H1 (cell line): ENCODE measurements around the gene ELOVL2. TPM values are rescaled to one million over a fixed set of nuclear protein-coding genes. Genes with fewer than 3 reads are reported as not detected.

Experiments used
- CTCF ChIA-PET: fragments of 300-600 bp; sonication (Branson Sonifier 250); formaldehyde crosslinking; loops from one replicate; lab custom pipeline; 2021; ENCODE audit not compliant: partially characterized antibody; lab: Charles Lee
- POLR2A ChIA-PET: fragments of 300-600 bp; sonication (Branson Sonifier 250); formaldehyde crosslinking; loops from one replicate; lab custom pipeline; 2021; ENCODE audit warnings: inconsistent platforms; ENCODE audit not compliant: partially characterized antibody; lab: Charles Lee
- DNase-seq, 2 experiments: peaks; one replicate each; pipeline versions ENCODE4 v3.0.0 to v3.0.0-alpha.2; 2010 to 2022; ENCODE audit warnings: low spot score in 2 of 2, low read depth in 1 of 2, mixed read lengths in 1 of 2
- FAIRE-seq: peaks from 2 replicates; lab custom pipeline; 2011; peaks lifted over from hg19 to GRCh38; lab: Jason Lieb, UNC
- H2AFZ ChIP-seq: 2 replicates; pipeline ENCODE4 v1.8.1; 2012; ENCODE audit warnings: low read length, inconsistent platforms
- H2AK5ac ChIP-seq: 2 replicates; pipeline ENCODE4 v1.6.1; 2013; ENCODE audit warnings: low read depth, low read length
- H2BK120ac ChIP-seq: replicated peaks from 2 replicates; pipeline ENCODE3; 2013; ENCODE audit warnings: low read depth, low read length, inconsistent platforms
- H2BK12ac ChIP-seq: 2 replicates; pipeline ENCODE4 v1.6.1; 2013; ENCODE audit warnings: low read depth, low read length
- H2BK15ac ChIP-seq: 2 replicates; pipeline ENCODE4 v1.6.1; 2013; ENCODE audit warnings: low read length
- H2BK20ac ChIP-seq: 2 replicates; pipeline ENCODE4 v1.6.1; 2013; ENCODE audit warnings: low read length
- H2BK5ac ChIP-seq: 2 replicates; pipeline ENCODE4 v1.6.1; 2013; ENCODE audit warnings: low read depth, low read length
- H3K14ac ChIP-seq: 2 replicates; pipeline ENCODE4 v1.6.1; 2013; ENCODE audit warnings: inconsistent platforms; ENCODE audit not compliant: insufficient read length
- H3K18ac ChIP-seq: 2 replicates; pipeline ENCODE4 v1.6.1; 2013; ENCODE audit warnings: low read length; ENCODE audit errors: extremely low read depth
- H3K23ac ChIP-seq: 2 replicates; pipeline ENCODE4 v1.6.1; 2013; ENCODE audit warnings: inconsistent platforms; ENCODE audit not compliant: insufficient read length
- H3K23me2 ChIP-seq: 2 replicates; pipeline ENCODE4 v1.6.1; 2013; ENCODE audit warnings: low read depth, low read length
- H3K27ac ChIP-seq: 2 replicates; pipeline ENCODE4 v1.6.1; 2011; ENCODE audit warnings: low read depth, low read length, inconsistent platforms
- H3K27me3 ChIP-seq, 4 experiments: replicated peaks in 1 of 4; 1 replicate in 1 of 4; 2 replicates in 3 of 4; pipeline versions ENCODE4 v1.6.1 to v1.8.1; 2011 to 2013; ENCODE audit warnings: low read length in 3 of 4, mild to moderate bottlenecking in 3 of 4, inconsistent platforms in 2 of 4, mixed read lengths in 2 of 4, moderate library complexity in 1 of 4; ENCODE audit not compliant: control insufficient read depth in 3 of 4, insufficient read depth in 3 of 4; ENCODE audit errors: extremely low read depth in 1 of 4
- H3K36me3 ChIP-seq, 4 experiments: 2 replicates each; pipeline versions ENCODE4 v1.6.1 to v1.8.1; 2011 to 2013; ENCODE audit warnings: mild to moderate bottlenecking in 4 of 4, low read length in 3 of 4, moderate library complexity in 2 of 4, control low read depth in 1 of 4, inconsistent platforms in 1 of 4; ENCODE audit not compliant: insufficient read depth in 4 of 4, control insufficient read depth in 2 of 4
- H3K4ac ChIP-seq: replicated peaks from 2 replicates; pipeline ENCODE3; 2013; ENCODE audit warnings: low read length, low read depth, mixed read lengths, inconsistent platforms; ENCODE audit not compliant: insufficient read length
- H3K4me1 ChIP-seq, 4 experiments: replicated peaks in 1 of 4; 1 replicate in 1 of 4; 2 replicates in 3 of 4; pipeline versions ENCODE4 v1.6.1 to v1.8.1; 2011 to 2013; ENCODE audit warnings: low read length in 3 of 4, inconsistent platforms in 2 of 4, mixed read lengths in 1 of 4; ENCODE audit not compliant: insufficient read depth in 4 of 4, control insufficient read depth in 3 of 4
- H3K4me2 ChIP-seq, 2 experiments: 2 replicates each; pipeline versions ENCODE4 v1.6.1 to v1.8.1; 2011 to 2013; ENCODE audit warnings: low read depth in 2 of 2, low read length in 2 of 2, control low read depth in 1 of 2, inconsistent platforms in 1 of 2, mild to moderate bottlenecking in 1 of 2; ENCODE audit not compliant: insufficient read depth in 1 of 2
- H3K4me3 ChIP-seq, 4 experiments: fragments of 200-600, 300-600 bp in 1 of 4; sonication (generic), shearing (Covaris generic), sonication (Bioruptor Twin) in 1 of 4; 2 replicates each; pipeline versions ENCODE4 v1.5.1 to v1.8.1; 2011 to 2016; ENCODE audit warnings: low read length in 4 of 4, low read depth in 3 of 4, control low read depth in 2 of 4, inconsistent platforms in 2 of 4, mild to moderate bottlenecking in 2 of 4, mixed read lengths in 1 of 4, moderate library complexity in 1 of 4; ENCODE audit not compliant: insufficient read depth in 2 of 4; ENCODE audit errors: extremely low read depth in 1 of 4
- H3K56ac ChIP-seq: replicated peaks from 2 replicates; pipeline ENCODE3; 2013; ENCODE audit warnings: low read depth, mild to moderate bottlenecking, mixed read lengths, low read length, inconsistent platforms; ENCODE audit not compliant: insufficient read length
- H3K79me1 ChIP-seq: 2 replicates; pipeline ENCODE4 v1.6.1; 2013; ENCODE audit warnings: low read depth, low read length, control low read depth
- H3K79me2 ChIP-seq, 2 experiments: 2 replicates each; pipeline versions ENCODE4 v1.6.1 to v1.8.1; 2012 to 2013; ENCODE audit warnings: low read length in 2 of 2, mild to moderate bottlenecking in 2 of 2, inconsistent platforms in 1 of 2; ENCODE audit not compliant: insufficient read depth in 2 of 2, control insufficient read depth in 1 of 2
- H3K9ac ChIP-seq, 4 experiments: replicated peaks in 1 of 4; 1 replicate in 1 of 4; 2 replicates in 3 of 4; pipeline versions ENCODE4 v1.6.1 to v1.8.1; 2011 to 2013; ENCODE audit warnings: low read depth in 3 of 4, low read length in 3 of 4, control low read depth in 2 of 4, mild to moderate bottlenecking in 2 of 4, moderate library complexity in 2 of 4, inconsistent platforms in 1 of 4; ENCODE audit errors: extremely low read depth in 1 of 4
- H3K9me3 ChIP-seq, 2 experiments: 2 replicates each; pipeline versions ENCODE4 v1.6.1 to v1.8.1; 2012 to 2013; ENCODE audit warnings: mild to moderate bottlenecking in 2 of 2, moderate library complexity in 2 of 2, control low read depth in 1 of 2, inconsistent platforms in 1 of 2, low read depth in 1 of 2, low read length in 1 of 2, mixed read lengths in 1 of 2; ENCODE audit not compliant: insufficient read depth in 2 of 2
- H4K20me1 ChIP-seq, 2 experiments: replicated peaks in 1 of 2; 2 replicates each; pipeline versions ENCODE3 to v1.8.1; 2011 to 2013; ENCODE audit warnings: inconsistent platforms in 2 of 2, low read length in 2 of 2, mild to moderate bottlenecking in 1 of 2; ENCODE audit not compliant: insufficient read depth in 2 of 2, control insufficient read depth in 1 of 2
- H4K5ac ChIP-seq: 2 replicates; pipeline ENCODE4 v1.6.1; 2013; ENCODE audit warnings: low read length, low read depth, mixed read lengths, inconsistent platforms; ENCODE audit not compliant: insufficient read length
- H4K8ac ChIP-seq: 2 replicates; pipeline ENCODE4 v1.8.0; 2013; ENCODE audit warnings: mild to moderate bottlenecking, moderate library complexity, low read length, inconsistent platforms; ENCODE audit not compliant: insufficient read depth; ENCODE audit errors: extremely low read depth
- H4K91ac ChIP-seq: replicated peaks from 2 replicates; pipeline ENCODE3; 2013; ENCODE audit warnings: low read length, mixed read lengths, inconsistent platforms; ENCODE audit not compliant: insufficient read length
- CHD1 ChIP-seq: IDR thresholded peaks from 2 replicates; pipeline ENCODE4 v1.6.1; 2012; ENCODE audit warnings: low read depth, low read length, improper control_type of control experiment
- CTBP2 ChIP-seq: IDR thresholded peaks from 2 replicates; pipeline ENCODE4 v1.7.0; 2011; ENCODE audit warnings: borderline replicate concordance, mild to moderate bottlenecking, moderate library complexity, mixed read lengths, low read length; ENCODE audit not compliant: insufficient read depth, insufficient read length
- EGR1 ChIP-seq: IDR thresholded peaks from 2 replicates; pipeline ENCODE4 v1.6.1; 2011; ENCODE audit warnings: low read depth, low read length, borderline replicate concordance
- EP300 ChIP-seq, 2 experiments: IDR thresholded peaks; 1 replicate in 1 of 2; 2 replicates in 1 of 2; pipeline ENCODE4 v1.6.1; 2011 to 2012; ENCODE audit warnings: low read depth in 2 of 2, low read length in 2 of 2, mild to moderate bottlenecking in 2 of 2, borderline replicate concordance in 1 of 2, inconsistent platforms in 1 of 2, moderate library complexity in 1 of 2
- HDAC2 ChIP-seq, 2 experiments: fragments of 300-600 bp in 1 of 2; sonication (generic) in 1 of 2; IDR thresholded peaks; 2 replicates each; pipeline ENCODE4 v1.6.1; 2011 to 2012; ENCODE audit warnings: low read depth in 2 of 2, low read length in 2 of 2, mild to moderate bottlenecking in 2 of 2, moderate library complexity in 2 of 2, borderline replicate concordance in 1 of 2, inconsistent platforms in 1 of 2
- HDAC6 ChIP-seq: IDR thresholded peaks from one replicate; pipeline ENCODE4 v1.7.1; 2012; ENCODE audit warnings: low read depth, mild to moderate bottlenecking, inconsistent platforms, low read length, moderate library complexity
- KDM1A ChIP-seq: fragments of 200-600, 300-600 bp; sonication (generic); IDR thresholded peaks from 2 replicates; pipeline ENCODE4 v1.7.1; 2016; ENCODE audit warnings: mild to moderate bottlenecking, low read length, borderline replicate concordance
- POLR2A ChIP-seq, 2 experiments: IDR thresholded peaks; 1 replicate in 1 of 2; 2 replicates in 1 of 2; pipeline ENCODE4 v1.6.1; 2011; ENCODE audit warnings: low read depth in 2 of 2, low read length in 2 of 2, mild to moderate bottlenecking in 2 of 2; ENCODE audit errors: control extremely low read depth in 1 of 2
- SIN3A ChIP-seq, 2 experiments: IDR thresholded peaks in 1 of 2; conservative IDR thresholded peaks in 1 of 2; 2 replicates each; pipeline ENCODE4 v1.6.1; 2011 to 2012; ENCODE audit warnings: low read length in 2 of 2, improper control_type of control experiment in 1 of 2, low read depth in 1 of 2, mild to moderate bottlenecking in 1 of 2
- SIRT6 ChIP-seq: IDR thresholded peaks from one replicate; pipeline ENCODE4 v1.7.1; 2012; ENCODE audit warnings: low read length, inconsistent platforms
- SP2 ChIP-seq: IDR thresholded peaks from 2 replicates; pipeline ENCODE4 v1.6.1; 2012; ENCODE audit warnings: mild to moderate bottlenecking, low read length, inconsistent platforms
- SP4 ChIP-seq: IDR thresholded peaks from 2 replicates; pipeline ENCODE4 v1.6.1; 2012; ENCODE audit warnings: low read length, inconsistent platforms
- TBP ChIP-seq: IDR thresholded peaks from 2 replicates; pipeline ENCODE4 v1.6.1; 2011; ENCODE audit warnings: low read depth, low read length, improper control_type of control experiment
- TEAD4 ChIP-seq: IDR thresholded peaks from 2 replicates; pipeline ENCODE4 v1.6.1; 2012; ENCODE audit warnings: low read depth, low read length, inconsistent platforms, mixed read lengths
- WGBS, 2 experiments: shearing (Covaris generic) in 1 of 2; methylation state at CpG; one replicate each; pipeline versions ENCODE4 v1.1.6 to v1.1.7; 2013 to 2015; ENCODE audit warnings: low lambda C conversion rate in 2 of 2, mixed read lengths in 2 of 2, inconsistent platforms in 1 of 2, low coverage in 1 of 2, missing lambda C conversion rate in 1 of 2; ENCODE audit not compliant: insufficient replicate concordance in 2 of 2, insufficient coverage in 1 of 2, insufficient read length in 1 of 2; ENCODE audit errors: extremely low coverage in 1 of 2, missing lambda C conversion rate in 1 of 2; 5-methylcytosine and 5-hydroxymethylcytosine counted together
- polyA plus RNA-seq, 7 experiments: library from polyadenylated mRNA; depleted of rRNA in 3 of 7; stranded (reverse) in 5 of 7; unstranded in 2 of 7; fragments of >200 nt in 5 of 7; fragments of 200-250 nt in 2 of 7; gene quantifications; 1 replicate in 5 of 7; 2 replicates in 1 of 7; 4 replicates in 1 of 7; pipeline versions ENCODE4 v1.2.1 to v1.2.3, GENCODE V29; 2011 to 2013; ENCODE audit warnings: missing spikeins in 2 of 7, mixed read lengths in 2 of 7
- total RNA-seq: library from RNA; stranded (reverse); fragmentation: NEBNext Ultra II Directional; extraction: Animal tissue kit (Norgen Biotek cat#: 25700); gene quantifications from 2 replicates; pipeline ENCODE4 v1.2.1, GENCODE V29; 2021

The ELOVL2 gene
- total and polyA plus RNA-seq, 2 of the 8 experiments (the other 6 are each of a cell fraction or from before 2014, with no cell fraction given): 0.42 to 0.89 TPM

GRCh38 chr6:11021714-11022113, 22.4 kb downstream of the ELOVL2 start:
- Histone ChIP-seq H4K91ac (no peak overlapping the region), H4K8ac (no peak overlapping the region), H3K27ac (no peak overlapping the region), H2BK20ac (no peak overlapping the region), H2BK120ac (no peak overlapping the region), H3K14ac (no peak overlapping the region), H3K36me3 (no peaks in the 10 kb centered on the region), H3K23ac (no peak overlapping the region), H3K4ac (peak overlapping the region; percentile 6), H3K18ac (no peak overlapping the region), H2BK12ac (no peak overlapping the region), H3K4me1 (peaks cover 0 to 7% (median 3%) of the 10 kb centered on the region in 4 experiments; a peak in 5 of 7 replicates), H3K79me1 (no peaks in the 10 kb centered on the region), H3K23me2 (no peaks in the 10 kb centered on the region), H2AFZ (no peak overlapping the region), H3K9ac (no peak overlapping the region), H3K4me3 (no peak overlapping the region), H4K20me1 (no peaks in the 10 kb centered on the region), H2BK5ac (no peak overlapping the region), H3K4me2 (no peak overlapping the region), H3K27me3 (no peaks in the 10 kb centered on the region; a peak in 1 of 7 replicates), H3K9me3 (no peaks in the 10 kb centered on the region), H2BK15ac (no peak overlapping the region), H3K56ac (no peak overlapping the region), H4K5ac (no peak overlapping the region), H3K79me2 (no peaks in the 10 kb centered on the region), H2AK5ac (no peak overlapping the region)
- FAIRE-seq (peak; percentile 28), DNase-seq (no peak)
- 74% methylated on average over 7 of the region's 7 CpGs; no CpG with 5 or more reads in 1 of the 2 experiments for WGBS, 2 experiments
- CTCF ChIA-PET: interaction anchor here (1.0 to 4.2 kb wide), 9 partner anchors 10 to 114 kb away, joined by 3 to 25 read pairs (median 5); no protein-coding TSS in a partner anchor
- POLR2A ChIA-PET: no interaction called here
- TF ChIP-seq EGR1 (no peak), SP4 (no peak), SIN3A (conservative IDR thresholded peaks at IDR 0.05 in 1 of 2, IDR thresholded peaks at IDR 0.05 in 1 of 2; ENCODE audit: low read depth in 1 of 2, low read length in 2 of 2) (no peak), CTBP2 (no peak), HDAC2 (IDR thresholded peaks at IDR 0.05; ENCODE audit: borderline replicate concordance in 1 of 2, low read depth in 2 of 2, low read length in 2 of 2) (no peak), TBP (no peak), CHD1 (no peak), KDM1A (no peak), POLR2A (IDR thresholded peaks at IDR 0.05; ENCODE audit: control extremely low read depth in 1 of 2, low read depth in 2 of 2, low read length in 2 of 2) (no peak), SIRT6 (no peak), EP300 (IDR thresholded peaks at IDR 0.05; ENCODE audit: borderline replicate concordance in 1 of 2, low read depth in 2 of 2, low read length in 2 of 2) (no peak), HDAC6 (no peak), SP2 (no peak), TEAD4 (no peak)
